WTC11 (cell line): Measurements from ENCODE around the gene KLF11. TPM values are rescaled to one million over a fixed set of nuclear protein-coding genes. Genes with fewer than 3 reads are reported as not detected.

Source experiments
- ATAC-seq: fragments of 200-7000 bp; cut with Tn5 transposase; 2 replicates; pipeline ENCODE4 v1.10.0; 2021; ENCODE audit warnings: mild to moderate bottlenecking, moderate library complexity
- CTCF ChIA-PET: fragments of 300-600 bp; sonication (Branson Sonifier 250); formaldehyde crosslinking; loops from one replicate; lab custom pipeline; 2021; ENCODE audit warnings: antibody characterized with exemption; lab: Charles Lee
- POLR2A ChIA-PET: fragments of 350-600 bp; sonication (Branson Sonifier 250); formaldehyde crosslinking; loops from one replicate; lab custom pipeline; 2021; ENCODE audit warnings: antibody characterized with exemption; lab: Charles Lee
- DNase-seq: peaks from one replicate; pipeline ENCODE4 v3.0.0; 2021; ENCODE audit warnings: low spot score
- H3K27ac Mint-ChIP-seq: 2 replicates; pipeline ENCODE4 v1.8.0; 2021; ENCODE audit warnings: mixed read lengths
- H3K27me3 Mint-ChIP-seq: 2 replicates; pipeline ENCODE4 v1.8.0; 2021; ENCODE audit warnings: low read depth, mild to moderate bottlenecking, moderate library complexity, mixed read lengths
- H3K36me3 Mint-ChIP-seq: 2 replicates; pipeline ENCODE4 v1.8.0; 2021; ENCODE audit warnings: mixed read lengths
- H3K4me1 Mint-ChIP-seq: 2 replicates; pipeline ENCODE4 v1.8.0; 2022; ENCODE audit warnings: mixed read lengths
- H3K4me3 Mint-ChIP-seq: 2 replicates; pipeline ENCODE4 v1.8.0; 2021; ENCODE audit warnings: mild to moderate bottlenecking, moderate library complexity, mixed read lengths
- H3K9me3 Mint-ChIP-seq: 2 replicates; pipeline ENCODE4 v1.8.0; 2021; ENCODE audit warnings: mixed read lengths
- CBFB ChIP-seq: sonication (generic); formaldehyde crosslinking; IDR thresholded peaks from 2 replicates; pipeline ENCODE4 v1.8.1; 2022; ENCODE audit warnings: mild to moderate bottlenecking, low read depth, missing genetic modification reagents
- EMX1 ChIP-seq: fragments of 250-450 bp; sonication (Bioruptor Pico); IDR thresholded peaks from 2 replicates; pipeline ENCODE4 v1.8.0; 2021; ENCODE audit warnings: mild to moderate bottlenecking
- ETV6 ChIP-seq: sonication (generic); formaldehyde crosslinking; IDR thresholded peaks from 2 replicates; pipeline ENCODE4 v1.8.1; 2022; ENCODE audit warnings: mild to moderate bottlenecking, missing genetic modification reagents
- FOXK1 ChIP-seq: sonication (generic); formaldehyde crosslinking; IDR thresholded peaks from 2 replicates; pipeline ENCODE4 v1.8.0; 2022; ENCODE audit warnings: mild to moderate bottlenecking, moderate library complexity, missing genetic modification reagents
- FOXP1 ChIP-seq: sonication (generic); formaldehyde crosslinking; IDR thresholded peaks from 2 replicates; pipeline ENCODE4 v1.8.0; 2022; ENCODE audit warnings: missing genetic modification reagents, mild to moderate bottlenecking, moderate library complexity, borderline replicate concordance
- HMGA2 ChIP-seq: fragments of 250-450 bp; sonication (Bioruptor Pico); IDR thresholded peaks from 2 replicates; pipeline ENCODE4 v1.4.0; 2021; ENCODE audit warnings: mild to moderate bottlenecking, moderate library complexity
- MLX ChIP-seq: sonication (generic); formaldehyde crosslinking; IDR thresholded peaks from 2 replicates; pipeline ENCODE4 v1.8.1; 2023; ENCODE audit warnings: mild to moderate bottlenecking, missing genetic modification reagents, moderate library complexity
- NR1H2 ChIP-seq: sonication (generic); formaldehyde crosslinking; IDR thresholded peaks from 2 replicates; pipeline ENCODE4 v1.9.0; 2021; ENCODE audit warnings: mild to moderate bottlenecking, moderate library complexity, missing genetic modification reagents
- TCF7 ChIP-seq: sonication (generic); formaldehyde crosslinking; IDR thresholded peaks from 2 replicates; pipeline ENCODE4 v1.8.0; 2022; ENCODE audit warnings: mild to moderate bottlenecking, low read depth, missing genetic modification reagents, moderate library complexity
- ZNF396 ChIP-seq: fragments of 250-450 bp; sonication (Bioruptor Pico); IDR thresholded peaks from 2 replicates; pipeline ENCODE4 v1.8.0; 2021; ENCODE audit warnings: mild to moderate bottlenecking, moderate library complexity, borderline replicate concordance
- ZNF423 ChIP-seq: fragments of 250-450 bp; sonication (Bioruptor Pico); IDR thresholded peaks from 2 replicates; pipeline ENCODE4 v2.1.2; 2022; ENCODE audit warnings: mild to moderate bottlenecking, moderate library complexity
- total RNA-seq: library from RNA; stranded (reverse); gene quantifications from 3 replicates; pipeline ENCODE4 v1.2.3, GENCODE V29; 2021
- TF ChIP-seq, protein P1 (sequence below): sonication (generic); formaldehyde crosslinking; IDR thresholded peaks from 2 replicates; pipeline ENCODE4 v1.8.0; 2022; ENCODE audit warnings: mild to moderate bottlenecking, missing genetic modification reagents
- TF ChIP-seq, protein P2 (sequence below): fragments of 200-600 bp; IDR thresholded peaks from 2 replicates; pipeline ENCODE4 v1.8.0; 2022; ENCODE audit warnings: antibody characterized with exemption

KLF11 gene
- total RNA-seq, 1 experiment from 2014 or later = 8.8 TPM

DNA sequence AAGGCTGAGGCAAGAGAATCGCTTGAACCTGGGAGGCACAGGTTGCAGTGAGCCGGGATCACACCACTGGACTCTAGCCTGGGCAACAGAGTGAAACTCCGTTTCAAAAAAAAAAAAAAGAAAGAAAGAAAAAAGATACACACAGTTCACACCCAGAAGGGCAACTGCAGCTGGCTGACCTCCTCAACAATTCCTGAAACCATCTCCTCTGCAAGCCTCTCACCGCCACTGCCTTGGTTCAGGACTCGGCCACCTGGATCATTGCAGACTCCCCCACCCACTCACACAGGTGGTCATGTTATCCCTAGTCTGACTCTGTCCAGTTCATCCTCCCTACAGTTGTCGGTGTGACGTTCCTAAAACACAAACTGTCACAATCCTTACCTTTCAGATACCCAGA is 34.7 kb downstream of the KLF11 start:
- ATAC-seq (no peak), DNase-seq (no peak)
- Mint-ChIP-seq H3K27ac (no peak overlapping the region), H3K4me3 (peak overlapping the region; percentile 14; the same call in 1 of the 2 replicates), H3K36me3 (no peaks in the 10 kb centered on the region; the same call in 1 of the 2 replicates), H3K9me3 (no peaks in the 10 kb centered on the region), H3K4me1 (peaks cover 20% of the 10 kb centered on the region), H3K27me3 (peaks cover 54% of the 10 kb centered on the region)
- POLR2A ChIA-PET = no interaction called here
- TF ChIP-seq ETV6 (CRISPR knock-in tag) (no peak), ZNF396 (CRISPR knock-in tag) (no peak)
- CTCF ChIA-PET = interaction anchor here (1.2 to 4.4 kb wide), 2 partner anchors 19 to 308 kb away, joined by 3 to 53 read pairs; no protein-coding TSS in a partner anchor

DNA sequence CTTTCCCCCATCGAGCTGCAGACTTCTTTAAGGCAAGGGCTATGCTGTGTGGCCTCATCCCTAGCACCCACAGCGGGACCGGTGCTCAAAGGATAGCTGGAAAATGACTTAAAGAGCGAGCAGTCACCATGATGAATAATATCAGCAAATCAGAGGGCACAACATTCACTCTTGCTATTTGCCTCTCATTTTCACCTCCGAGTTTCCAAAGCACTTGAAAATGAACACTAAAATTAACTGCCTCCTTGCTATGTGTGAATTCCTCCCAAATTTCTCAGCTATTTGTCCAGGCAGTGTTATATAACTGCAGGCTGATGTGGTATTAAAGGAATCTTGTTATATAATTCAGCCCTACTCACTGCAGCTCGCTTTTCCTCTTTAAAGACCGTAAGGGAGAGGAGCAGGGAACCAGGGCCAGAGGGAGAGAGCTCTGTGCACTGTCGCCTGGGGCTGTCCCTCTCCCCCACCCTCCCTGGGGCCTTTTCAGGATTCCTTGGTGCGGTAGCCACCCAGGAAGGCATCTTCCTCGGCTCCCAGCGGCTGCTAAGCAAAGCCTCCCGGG is 35.4 kb downstream of the KLF11 start:
- peak; percentile 23 for DNase-seq
- H3K27ac Mint-ChIP-seq = no peak overlapping the region

GRCh38 chr2:10079266-10079869 is 36.0 kb downstream of the KLF11 start:
- TF ChIP-seq CBFB (CRISPR knock-in tag) (no peak), ZNF423 (peak; percentile 22; the same call in 1 of the 2 replicates)
- TF ChIP-seq, all 79 proteins: peak for 1
- ATAC-seq (peak; percentile 56), DNase-seq (peak; percentile 36)
- ChIA-PET POLR2A (interaction anchor here (1.0 kb wide), 2 partner anchors 16 to 236 kb away, joined by 3 read pairs; partner anchors contain the start of gene TAF1B), CTCF (interaction anchor here (0.6 to 4.4 kb wide), 19 partner anchors 9 to 356 kb away, joined by 3 to 53 read pairs (median 4); partner anchors contain the start of gene KLF11)
- Mint-ChIP-seq H3K4me3 (peak overlapping the region; percentile 86), H3K27me3 (peaks cover 59% of the 10 kb centered on the region), H3K4me1 (peaks cover 16% of the 10 kb centered on the region), H3K27ac (no peak overlapping the region), H3K9me3 (no peaks in the 10 kb centered on the region), H3K36me3 (no peaks in the 10 kb centered on the region; the same call in 1 of the 2 replicates)

More for the DNA sequence above, 35.4 kb downstream of the KLF11 start:
- Mint-ChIP-seq H3K36me3 (no peaks in the 10 kb centered on the region; the same call in 1 of the 2 replicates), H3K9me3 (no peaks in the 10 kb centered on the region), H3K4me3 (peak overlapping the region; percentile 86), H3K27me3 (peaks cover 59% of the 10 kb centered on the region), H3K4me1 (peaks cover 18% of the 10 kb centered on the region)
- no peak; the same call in 1 of the 2 replicates for ATAC-seq
- TF ChIP-seq, protein P1, sequence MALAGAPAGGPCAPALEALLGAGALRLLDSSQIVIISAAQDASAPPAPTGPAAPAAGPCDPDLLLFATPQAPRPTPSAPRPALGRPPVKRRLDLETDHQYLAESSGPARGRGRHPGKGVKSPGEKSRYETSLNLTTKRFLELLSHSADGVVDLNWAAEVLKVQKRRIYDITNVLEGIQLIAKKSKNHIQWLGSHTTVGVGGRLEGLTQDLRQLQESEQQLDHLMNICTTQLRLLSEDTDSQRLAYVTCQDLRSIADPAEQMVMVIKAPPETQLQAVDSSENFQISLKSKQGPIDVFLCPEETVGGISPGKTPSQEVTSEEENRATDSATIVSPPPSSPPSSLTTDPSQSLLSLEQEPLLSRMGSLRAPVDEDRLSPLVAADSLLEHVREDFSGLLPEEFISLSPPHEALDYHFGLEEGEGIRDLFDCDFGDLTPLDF (CRISPR knock-in tag) = no peak
- TF ChIP-seq MLX (CRISPR knock-in tag) = no peak
- no peak for TF ChIP-seq NR1H2 (CRISPR knock-in tag)
- no peak for TF ChIP-seq EMX1 (CRISPR knock-in tag)
- TF ChIP-seq FOXK1 (CRISPR knock-in tag) = no peak
- TF ChIP-seq TCF7 (CRISPR knock-in tag) = no peak
- no peak for TF ChIP-seq FOXP1 (CRISPR knock-in tag)
- no peak for TF ChIP-seq HMGA2 (CRISPR knock-in tag)
- TF ChIP-seq ZNF396 (CRISPR knock-in tag) = no peak
- ChIA-PET POLR2A (interaction anchor here (0.5 to 1.0 kb wide), 3 partner anchors 16 to 821 kb away, joined by 3 read pairs; partner anchors contain the start of gene TAF1B), CTCF (interaction anchor here (0.7 to 4.4 kb wide), 13 partner anchors 10 to 356 kb away, joined by 3 to 53 read pairs (median 5); partner anchors contain the start of gene KLF11)

DNA sequence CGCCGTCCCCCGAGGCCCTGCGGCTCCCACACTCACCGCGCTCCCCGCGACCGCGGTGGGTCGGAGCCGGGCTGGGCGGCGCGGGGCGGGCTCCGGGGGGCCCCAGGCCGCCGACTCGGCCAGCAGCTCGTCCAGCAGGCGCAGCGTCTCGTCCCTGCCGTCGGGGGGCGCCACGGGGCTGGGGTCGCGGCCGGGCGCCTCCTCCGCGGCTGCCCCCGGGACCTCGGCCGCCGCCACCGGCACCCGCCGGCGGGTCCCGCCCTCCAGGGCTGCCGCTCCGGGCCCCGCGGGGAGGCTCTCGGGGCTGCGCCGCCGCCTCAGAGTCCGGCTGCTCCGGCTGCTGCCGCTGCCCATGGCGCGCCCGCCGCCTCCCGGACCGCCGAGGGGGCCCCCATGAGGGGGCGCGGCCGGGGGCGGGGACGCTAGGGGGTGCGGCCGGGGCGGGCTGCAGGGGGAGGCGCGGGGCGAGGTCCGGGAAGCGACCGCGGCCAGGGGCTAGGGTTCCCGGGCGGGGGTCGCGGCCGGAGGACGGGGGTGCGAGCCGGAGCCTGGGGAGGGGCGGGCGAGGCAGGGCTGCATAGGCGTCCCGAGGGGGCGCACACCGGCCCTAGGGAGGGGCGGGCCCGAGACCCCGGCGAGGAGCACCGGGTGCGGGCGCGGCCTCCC is 36.7 kb downstream of the KLF11 start, which contains the start of gene CYS1:
CYS1 (minus strand) TSS at position 542 of the 666 bp plus-strand sequence; CDS start at position 354, 188 bp downstream.
- H3K27me3 Mint-ChIP-seq = peaks cover 59% of the 10 kb centered on the region
- TF ChIP-seq, protein P2, sequence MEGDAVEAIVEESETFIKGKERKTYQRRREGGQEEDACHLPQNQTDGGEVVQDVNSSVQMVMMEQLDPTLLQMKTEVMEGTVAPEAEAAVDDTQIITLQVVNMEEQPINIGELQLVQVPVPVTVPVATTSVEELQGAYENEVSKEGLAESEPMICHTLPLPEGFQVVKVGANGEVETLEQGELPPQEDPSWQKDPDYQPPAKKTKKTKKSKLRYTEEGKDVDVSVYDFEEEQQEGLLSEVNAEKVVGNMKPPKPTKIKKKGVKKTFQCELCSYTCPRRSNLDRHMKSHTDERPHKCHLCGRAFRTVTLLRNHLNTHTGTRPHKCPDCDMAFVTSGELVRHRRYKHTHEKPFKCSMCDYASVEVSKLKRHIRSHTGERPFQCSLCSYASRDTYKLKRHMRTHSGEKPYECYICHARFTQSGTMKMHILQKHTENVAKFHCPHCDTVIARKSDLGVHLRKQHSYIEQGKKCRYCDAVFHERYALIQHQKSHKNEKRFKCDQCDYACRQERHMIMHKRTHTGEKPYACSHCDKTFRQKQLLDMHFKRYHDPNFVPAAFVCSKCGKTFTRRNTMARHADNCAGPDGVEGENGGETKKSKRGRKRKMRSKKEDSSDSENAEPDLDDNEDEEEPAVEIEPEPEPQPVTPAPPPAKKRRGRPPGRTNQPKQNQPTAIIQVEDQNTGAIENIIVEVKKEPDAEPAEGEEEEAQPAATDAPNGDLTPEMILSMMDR = peak; percentile 36; the same call in 1 of the 2 replicates
- TF ChIP-seq EMX1 (CRISPR knock-in tag) = no peak
- DNase-seq = peak; percentile 61
- no peak within 1 kb of the TSS for H3K27ac Mint-ChIP-seq
- no peaks in the 10 kb centered on the region; the same call in 1 of the 2 replicates for H3K36me3 Mint-ChIP-seq
- peaks cover 18% of the 10 kb centered on the region for H3K4me1 Mint-ChIP-seq
- peak within 1 kb of the TSS; percentile 86 for H3K4me3 Mint-ChIP-seq
- ChIA-PET POLR2A (interaction anchor here (1.0 kb wide), 1 partner anchor 15 kb away, joined by 3 read pairs; no protein-coding TSS in a partner anchor), CTCF (interaction anchor here (0.6 to 4.4 kb wide), 16 partner anchors 9 to 355 kb away, joined by 3 to 53 read pairs (median 4); no protein-coding TSS in a partner anchor)
- ATAC-seq = peak; percentile 62
- H3K9me3 Mint-ChIP-seq = no peaks in the 10 kb centered on the region
